ENCODE results near the gene MYO1D.

GRCh38 chr17:32567511-32567910, 309.4 kb downstream of the MYO1D start:
- TF ChIP-seq, protein P1, sequence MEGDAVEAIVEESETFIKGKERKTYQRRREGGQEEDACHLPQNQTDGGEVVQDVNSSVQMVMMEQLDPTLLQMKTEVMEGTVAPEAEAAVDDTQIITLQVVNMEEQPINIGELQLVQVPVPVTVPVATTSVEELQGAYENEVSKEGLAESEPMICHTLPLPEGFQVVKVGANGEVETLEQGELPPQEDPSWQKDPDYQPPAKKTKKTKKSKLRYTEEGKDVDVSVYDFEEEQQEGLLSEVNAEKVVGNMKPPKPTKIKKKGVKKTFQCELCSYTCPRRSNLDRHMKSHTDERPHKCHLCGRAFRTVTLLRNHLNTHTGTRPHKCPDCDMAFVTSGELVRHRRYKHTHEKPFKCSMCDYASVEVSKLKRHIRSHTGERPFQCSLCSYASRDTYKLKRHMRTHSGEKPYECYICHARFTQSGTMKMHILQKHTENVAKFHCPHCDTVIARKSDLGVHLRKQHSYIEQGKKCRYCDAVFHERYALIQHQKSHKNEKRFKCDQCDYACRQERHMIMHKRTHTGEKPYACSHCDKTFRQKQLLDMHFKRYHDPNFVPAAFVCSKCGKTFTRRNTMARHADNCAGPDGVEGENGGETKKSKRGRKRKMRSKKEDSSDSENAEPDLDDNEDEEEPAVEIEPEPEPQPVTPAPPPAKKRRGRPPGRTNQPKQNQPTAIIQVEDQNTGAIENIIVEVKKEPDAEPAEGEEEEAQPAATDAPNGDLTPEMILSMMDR (conservative IDR thresholded peaks at IDR 0.05): no peak
- TF ChIP-seq EZH2 (IDR thresholded peaks at IDR 0.05; ENCODE audit: low read depth): no peak
